GM12878 (cell line): ENCODE measurements around the gene ZSWIM5. TPM values are rescaled to one million over a fixed set of nuclear protein-coding genes. Genes with fewer than 3 reads are reported as not detected.

ENCODE experiments used
- ATAC-seq: fragments of 200-7000 bp; cut with Tn5 transposase; 3 replicates; pipeline ENCODE4 v1.9.1; 2020; ENCODE audit warnings: mild to moderate bottlenecking, moderate library complexity
- BruUV-seq: library from RNA; stranded (reverse); fragments of 400-500 nt; replicated peaks from 2 replicates; lab custom pipeline; 2021; lab: Mats Ljungman, UMichigan
- CTCF ChIA-PET: fragments of 300-600 bp; sonication (Branson Sonifier 250); formaldehyde crosslinking; extraction: SDS; loops from one replicate; lab custom pipeline; 2021; ENCODE audit warnings: inconsistent platforms; lab: Yijun Ruan, JAX
- POLR2A ChIA-PET: fragments of 350-600 bp; formaldehyde crosslinking; extraction: SDS; loops from one replicate; lab custom pipeline; 2021; ENCODE audit warnings: inconsistent platforms; lab: Charles Lee
- RAD21 ChIA-PET: fragments of 300-600 bp; sonication (Branson Sonifier 250); formaldehyde crosslinking; loops from one replicate; lab custom pipeline; 2023; ENCODE audit warnings: antibody characterized with exemption; ENCODE audit not compliant: unreplicated experiment; lab: Charles Lee
- SMC1A ChIA-PET: fragments of 300-600 bp; sonication (Branson Sonifier 250); formaldehyde crosslinking; loops from one replicate; lab custom pipeline; 2023; ENCODE audit not compliant: unreplicated experiment, uncharacterized antibody; lab: Charles Lee
- DNase-seq: peaks from one replicate; pipeline ENCODE4 v3.0.0-alpha.2; 2011; ENCODE audit warnings: low read depth, low spot score
- FAIRE-seq: peaks from 3 replicates; lab custom pipeline; 2011; peaks lifted over from hg19 to GRCh38; lab: Jason Lieb, UNC
- H2AFZ ChIP-seq: 2 replicates; pipeline ENCODE4 v1.6.0; 2011; ENCODE audit warnings: low read depth, low read length, control low read depth; ENCODE audit not compliant: control insufficient read depth
- H3K27ac ChIP-seq: 2 replicates; pipeline ENCODE4 v1.5.1; 2011; ENCODE audit warnings: control low read depth; ENCODE audit not compliant: control insufficient read depth, insufficient read depth
- H3K27me3 ChIP-seq, 2 experiments: replicated peaks in 1 of 2; 2 replicates each; pipeline versions ENCODE4 v1.6.0 to v1.6.1; 2011; ENCODE audit warnings: low read length in 1 of 2; ENCODE audit not compliant: control insufficient read depth in 2 of 2, insufficient read depth in 2 of 2
- H3K36me3 ChIP-seq, 2 experiments: 2 replicates each; pipeline ENCODE4 v1.5.1; 2011; ENCODE audit warnings: low read length in 1 of 2; ENCODE audit not compliant: control insufficient read depth in 2 of 2, insufficient read depth in 2 of 2
- H3K4me1 ChIP-seq: 2 replicates; pipeline ENCODE4 v1.6.1; 2011; ENCODE audit warnings: mild to moderate bottlenecking, low read length, moderate library complexity, mixed read lengths; ENCODE audit not compliant: control insufficient read depth, insufficient read depth
- H3K4me2 ChIP-seq: 2 replicates; pipeline ENCODE4 v1.6.0; 2011; ENCODE audit warnings: control low read depth; ENCODE audit not compliant: control insufficient read depth, insufficient read depth
- H3K4me3 ChIP-seq: fragments of 200-600 bp; sonication (generic); 2 replicates; pipeline ENCODE4 v1.5.1; 2016
- H3K79me2 ChIP-seq: 2 replicates; pipeline ENCODE4 v1.6.0; 2011; ENCODE audit warnings: low read length; ENCODE audit not compliant: control insufficient read depth, insufficient read depth
- H3K9ac ChIP-seq: 2 replicates; pipeline ENCODE4 v1.8.0; 2011; ENCODE audit warnings: low read length, control low read depth, mixed read lengths; ENCODE audit not compliant: control insufficient read depth, insufficient read depth
- H3K9me3 ChIP-seq: replicated peaks from 3 replicates; pipeline ENCODE4 v1.5.1; 2011; ENCODE audit warnings: mild to moderate bottlenecking, low read length; ENCODE audit not compliant: control insufficient read depth, insufficient read depth
- H4K20me1 ChIP-seq: 2 replicates; pipeline ENCODE4 v1.6.0; 2011; ENCODE audit not compliant: control insufficient read depth, insufficient read depth
- ATF7 ChIP-seq: fragments of 450-650 bp; IDR thresholded peaks from 2 replicates; pipeline ENCODE4 v1.6.1; 2016; ENCODE audit warnings: low read depth, mild to moderate bottlenecking
- BMI1 ChIP-seq: fragments of 450-650 bp; IDR thresholded peaks from 2 replicates; pipeline ENCODE4 v1.6.1; 2016; ENCODE audit warnings: mild to moderate bottlenecking, moderate library complexity, borderline replicate concordance
- CHD1 ChIP-seq: IDR thresholded peaks from 2 replicates; pipeline ENCODE4 v1.6.1; 2012; ENCODE audit warnings: low read depth, low read length, improper control_type of control experiment
- CTCF ChIP-seq, 3 experiments: IDR thresholded peaks in 2 of 3; conservative IDR thresholded peaks in 1 of 3; 2 replicates each; pipeline ENCODE4 v1.5.1; 2011; ENCODE audit warnings: low read depth in 3 of 3, low read length in 3 of 3, mild to moderate bottlenecking in 3 of 3, control low read depth in 2 of 3, moderate library complexity in 2 of 3, inconsistent platforms in 1 of 3, mixed read lengths in 1 of 3; ENCODE audit not compliant: control insufficient read depth in 2 of 3, insufficient read depth in 1 of 3; ENCODE audit errors: extremely low read depth in 1 of 3
- E2F8 ChIP-seq: fragments of 450-650 bp; IDR thresholded peaks from 2 replicates; pipeline ENCODE4 v1.6.1; 2018; ENCODE audit warnings: mild to moderate bottlenecking, low read depth, moderate library complexity; ENCODE audit not compliant: partially characterized antibody
- MAX ChIP-seq: IDR thresholded peaks from 2 replicates; pipeline ENCODE4 v1.6.1; 2012; ENCODE audit warnings: low read depth, low read length, improper control_type of control experiment
- MTA2 ChIP-seq: fragments of 450-650 bp; IDR thresholded peaks from 2 replicates; pipeline ENCODE4 v1.6.1; 2016; ENCODE audit warnings: low read depth, mild to moderate bottlenecking, moderate library complexity
- NFXL1 ChIP-seq: fragments of 450-650 bp; IDR thresholded peaks from 2 replicates; pipeline ENCODE4 v1.6.1; 2017; ENCODE audit warnings: antibody characterized with exemption, mild to moderate bottlenecking, borderline replicate concordance
- PBX3 ChIP-seq: IDR thresholded peaks from 2 replicates; pipeline ENCODE4 v1.6.1; 2011; ENCODE audit warnings: mild to moderate bottlenecking, low read depth, low read length, moderate library complexity; ENCODE audit not compliant: insufficient replicate concordance
- SKIL ChIP-seq: fragments of 450-650 bp; IDR thresholded peaks from 2 replicates; pipeline ENCODE4 v1.6.1; 2017; ENCODE audit warnings: mild to moderate bottlenecking, low read depth, inconsistent platforms; ENCODE audit not compliant: poor library complexity, severe bottlenecking
- TCF3 ChIP-seq: IDR thresholded peaks from 2 replicates; pipeline ENCODE4 v1.6.1; 2012; ENCODE audit warnings: low read depth, mild to moderate bottlenecking, low read length, borderline replicate concordance; ENCODE audit not compliant: insufficient read depth
- YY1 ChIP-seq: IDR thresholded peaks from 2 replicates; pipeline ENCODE4 v1.6.1; 2011; ENCODE audit warnings: low read depth, mild to moderate bottlenecking, low read length
- ZNF24 ChIP-seq: fragments of 450-650 bp; IDR thresholded peaks from 2 replicates; pipeline ENCODE4 v1.6.1; 2017; ENCODE audit warnings: antibody characterized with exemption, mild to moderate bottlenecking
- ZNF384 ChIP-seq: IDR thresholded peaks from 2 replicates; pipeline ENCODE4 v1.6.1; 2012; ENCODE audit warnings: low read depth, mild to moderate bottlenecking, low read length, improper control_type of control experiment, borderline replicate concordance
- ZNF622 ChIP-seq: fragments of 450-650 bp; IDR thresholded peaks from 2 replicates; pipeline ENCODE4 v1.6.1; 2017; ENCODE audit warnings: mild to moderate bottlenecking, inconsistent platforms
- WGBS: methylation state at CpG from one replicate; pipeline ENCODE4 v1.1.6; 2016; ENCODE audit warnings: low lambda C conversion rate; ENCODE audit not compliant: insufficient replicate concordance, insufficient coverage; ENCODE audit errors: missing lambda C conversion rate; 5-methylcytosine and 5-hydroxymethylcytosine counted together
- in situ Hi-C: fragments of 300-500 bp; cut with MboI; formaldehyde crosslinking; loops from 9 replicates; pipeline ENCODE4 v1.14.3; 2018; ENCODE audit warnings: mixed read lengths
- intact Hi-C: fragments of 100-400 bp; cut with micrococcal nuclease; formaldehyde crosslinking; loops from one replicate; pipeline ENCODE4 v1.14.2; 2022; ENCODE audit not compliant: unreplicated experiment
- polyA plus RNA-seq, 11 experiments: library from polyadenylated mRNA; depleted of rRNA in 4 of 11; unstranded in 6 of 11; stranded (reverse) in 5 of 11; fragments of >200 nt; fragmentation: Nextera tagmentation in 4 of 11; fragmentation: Illumina TruSeq in 1 of 11; extraction: Ambion mirVana in 4 of 11; extraction: Trizol in 1 of 11; gene quantifications; 1 replicate in 1 of 11; 2 replicates in 10 of 11; pipeline versions ENCODE4 v1.2.1 to v1.2.3, GENCODE V29; 2011 to 2016; ENCODE audit warnings: inconsistent platforms in 2 of 11, missing spikeins in 2 of 11, low read depth in 1 of 11
- total RNA-seq, 4 experiments: library from RNA; depleted of rRNA in 3 of 4; stranded (reverse); fragments of >200 nt in 3 of 4; fragmentation: Illumina TruSeq in 1 of 4; extraction: Trizol in 1 of 4; gene quantifications; 2 replicates each; pipeline versions ENCODE4 v1.2.1 to v1.2.3, GENCODE V29; 2013 to 2021

The ZSWIM5 gene
- total and polyA plus RNA-seq, 10 of the 15 experiments (the other 5 are each of a cell fraction or from before 2014, with no cell fraction given), result 0.07 to 0.97 (median 0.34) TPM; not detected in 1

- intact Hi-C loops (no loop called here), in situ Hi-C loops (no loop called here)
- H3K4me1 ChIP-seq, result no peaks in the 10 kb centered on the region; the same call in 1 of the 2 replicates
- no peak overlapping the region for H3K4me2 ChIP-seq
- no peaks in the 10 kb centered on the region for H3K9me3 ChIP-seq
- no TSS peak for BruUV-seq
- no peak overlapping the region for H2AFZ ChIP-seq
- ChIA-PET SMC1A (no interaction called here), POLR2A (no interaction called here), RAD21 (interaction anchor here (0.6 kb wide), 1 partner anchor 18 kb away, joined by 3 read pairs; no protein-coding TSS in a partner anchor), CTCF (interaction anchor here (1.6 kb wide), 1 partner anchor 261 kb away, joined by 4 read pairs; no protein-coding TSS in a partner anchor)
- 49% methylated on average over 8 of the region's 8 CpGs for WGBS
- no peak overlapping the region for H3K27ac ChIP-seq
- H3K4me3 ChIP-seq, result no peak overlapping the region
- H3K27me3 ChIP-seq, result no peaks in the 10 kb centered on the region
- no peak for DNase-seq
- no peaks in the 10 kb centered on the region for H4K20me1 ChIP-seq
- no peak for ATAC-seq
- H3K79me2 ChIP-seq, result no peaks in the 10 kb centered on the region
- no peaks in the 10 kb centered on the region for H3K36me3 ChIP-seq
- FAIRE-seq, result no peak
- no peak overlapping the region for H3K9ac ChIP-seq
- TF ChIP-seq ZNF24 (no peak), ZNF622 (no peak), ATF7 (no peak), ZNF384 (no peak), E2F8 (no peak), CTCF (IDR thresholded peaks at IDR 0.05 in 2 of 3, conservative IDR thresholded peaks at IDR 0.05 in 1 of 3; ENCODE audit: control insufficient read depth in 2 of 3, extremely low read depth in 1 of 3, insufficient read depth in 1 of 3, low read depth in 3 of 3, low read length in 3 of 3) (no peak), YY1 (no peak), NFXL1 (no peak), BMI1 (no peak), PBX3 (no peak), MAX (no peak), SKIL (no peak), TCF3 (no peak), MTA2 (no peak), CHD1 (no peak)
These were observed 167.6 kb downstream of the ZSWIM5 start for GRCh38 chr1:45038661-45039364.
